Nephron progenitor cell (in vitro differentiated cells): ENCODE results near the gene LRRC56.

ENCODE experiments used
- DNase-seq: peaks from one replicate; pipeline ENCODE4 v3.0.0; 2021
- H3K27ac Mint-ChIP-seq: 2 replicates; pipeline ENCODE4 v1.8.0; 2021; ENCODE audit warnings: mild to moderate bottlenecking, moderate library complexity, mixed read lengths
- H3K27me3 Mint-ChIP-seq: 2 replicates; pipeline ENCODE4 v1.8.0; 2021; ENCODE audit warnings: mild to moderate bottlenecking, low read depth, mixed read lengths; ENCODE audit not compliant: poor library complexity
- H3K36me3 Mint-ChIP-seq: 2 replicates; pipeline ENCODE4 v1.8.0; 2021; ENCODE audit warnings: low read depth, mixed read lengths
- H3K4me1 Mint-ChIP-seq: 2 replicates; pipeline ENCODE4 v1.8.0; 2021; ENCODE audit warnings: mixed read lengths
- H3K4me3 Mint-ChIP-seq: 2 replicates; pipeline ENCODE4 v1.8.0; 2021; ENCODE audit warnings: mild to moderate bottlenecking, moderate library complexity, mixed read lengths
- H3K9me3 Mint-ChIP-seq: 2 replicates; pipeline ENCODE4 v1.8.0; 2021; ENCODE audit warnings: mild to moderate bottlenecking, moderate library complexity, mixed read lengths
- TF ChIP-seq, protein P1 (sequence below): fragments of 200-600 bp; sonication (generic); IDR thresholded peaks from 2 replicates; pipeline ENCODE4 v1.5.0; 2021; ENCODE audit warnings: antibody characterized with exemption

The LRRC56 gene, protein sequence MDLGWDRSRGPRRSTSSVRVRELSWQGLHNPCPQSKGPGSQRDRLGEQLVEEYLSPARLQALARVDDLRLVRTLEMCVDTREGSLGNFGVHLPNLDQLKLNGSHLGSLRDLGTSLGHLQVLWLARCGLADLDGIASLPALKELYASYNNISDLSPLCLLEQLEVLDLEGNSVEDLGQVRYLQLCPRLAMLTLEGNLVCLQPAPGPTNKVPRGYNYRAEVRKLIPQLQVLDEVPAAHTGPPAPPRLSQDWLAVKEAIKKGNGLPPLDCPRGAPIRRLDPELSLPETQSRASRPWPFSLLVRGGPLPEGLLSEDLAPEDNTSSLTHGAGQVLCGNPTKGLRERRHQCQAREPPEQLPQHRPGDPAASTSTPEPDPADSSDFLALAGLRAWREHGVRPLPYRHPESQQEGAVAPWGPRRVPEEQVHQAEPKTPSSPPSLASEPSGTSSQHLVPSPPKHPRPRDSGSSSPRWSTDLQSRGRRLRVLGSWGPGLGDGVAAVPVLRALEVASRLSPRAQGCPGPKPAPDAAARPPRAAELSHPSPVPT

DNA sequence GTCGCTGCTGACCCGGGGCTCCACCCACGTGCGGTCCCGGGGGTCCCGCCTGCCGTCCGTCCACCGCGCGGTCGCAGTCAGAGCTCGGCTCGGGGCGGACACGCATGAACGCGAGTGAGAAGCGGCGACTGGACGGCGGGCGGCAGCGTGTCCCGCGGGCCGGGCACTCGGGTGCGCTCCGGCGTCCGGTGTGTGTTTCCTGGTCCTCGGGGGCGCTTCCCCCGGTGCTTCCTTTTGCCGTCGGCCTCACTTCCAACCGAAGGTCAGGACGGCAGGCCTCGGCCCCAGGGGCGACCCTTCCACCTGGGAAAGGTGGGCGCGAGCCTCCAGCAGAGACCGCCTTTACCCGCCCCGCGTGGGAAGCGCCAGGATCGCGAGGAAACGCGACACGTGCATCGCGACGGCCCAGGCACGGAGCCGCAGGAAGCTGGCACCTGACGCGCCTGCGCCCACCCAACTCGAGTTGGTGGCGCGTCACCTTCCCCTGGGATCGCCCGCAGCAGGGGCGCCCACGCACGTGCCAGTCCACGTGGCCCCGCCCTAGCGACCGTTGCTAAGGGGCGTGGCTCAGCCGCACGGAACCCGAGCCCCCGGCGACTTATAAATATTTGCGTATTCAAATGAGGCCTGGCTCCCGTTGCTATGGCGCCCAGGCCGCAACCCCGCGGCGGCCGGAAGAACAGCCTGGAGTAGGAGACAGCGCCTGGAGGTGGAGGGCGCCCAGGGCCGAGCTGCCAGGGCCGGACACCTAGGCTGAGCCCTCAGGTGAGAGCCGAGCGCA is at the start of gene LRRC56:
TSS of gene LRRC56 (plus strand) at position 687 of the 781 bp plus-strand sequence. CDS start 3,158 bp downstream, outside the sequence.
- peak; percentile 90 for DNase-seq
- H3K4me3 Mint-ChIP-seq, result peak within 1 kb of the TSS; percentile 91
- TF ChIP-seq, protein P1, sequence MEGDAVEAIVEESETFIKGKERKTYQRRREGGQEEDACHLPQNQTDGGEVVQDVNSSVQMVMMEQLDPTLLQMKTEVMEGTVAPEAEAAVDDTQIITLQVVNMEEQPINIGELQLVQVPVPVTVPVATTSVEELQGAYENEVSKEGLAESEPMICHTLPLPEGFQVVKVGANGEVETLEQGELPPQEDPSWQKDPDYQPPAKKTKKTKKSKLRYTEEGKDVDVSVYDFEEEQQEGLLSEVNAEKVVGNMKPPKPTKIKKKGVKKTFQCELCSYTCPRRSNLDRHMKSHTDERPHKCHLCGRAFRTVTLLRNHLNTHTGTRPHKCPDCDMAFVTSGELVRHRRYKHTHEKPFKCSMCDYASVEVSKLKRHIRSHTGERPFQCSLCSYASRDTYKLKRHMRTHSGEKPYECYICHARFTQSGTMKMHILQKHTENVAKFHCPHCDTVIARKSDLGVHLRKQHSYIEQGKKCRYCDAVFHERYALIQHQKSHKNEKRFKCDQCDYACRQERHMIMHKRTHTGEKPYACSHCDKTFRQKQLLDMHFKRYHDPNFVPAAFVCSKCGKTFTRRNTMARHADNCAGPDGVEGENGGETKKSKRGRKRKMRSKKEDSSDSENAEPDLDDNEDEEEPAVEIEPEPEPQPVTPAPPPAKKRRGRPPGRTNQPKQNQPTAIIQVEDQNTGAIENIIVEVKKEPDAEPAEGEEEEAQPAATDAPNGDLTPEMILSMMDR, result no peak
- H3K9me3 Mint-ChIP-seq, result no peaks in the 10 kb centered on the region
- no peaks in the 10 kb centered on the region for H3K36me3 Mint-ChIP-seq
- H3K27ac Mint-ChIP-seq, result no peak within 1 kb of the TSS
- peaks cover 27% of the 10 kb centered on the region for H3K27me3 Mint-ChIP-seq
- peaks cover 22% of the 10 kb centered on the region for H3K4me1 Mint-ChIP-seq

DNA sequence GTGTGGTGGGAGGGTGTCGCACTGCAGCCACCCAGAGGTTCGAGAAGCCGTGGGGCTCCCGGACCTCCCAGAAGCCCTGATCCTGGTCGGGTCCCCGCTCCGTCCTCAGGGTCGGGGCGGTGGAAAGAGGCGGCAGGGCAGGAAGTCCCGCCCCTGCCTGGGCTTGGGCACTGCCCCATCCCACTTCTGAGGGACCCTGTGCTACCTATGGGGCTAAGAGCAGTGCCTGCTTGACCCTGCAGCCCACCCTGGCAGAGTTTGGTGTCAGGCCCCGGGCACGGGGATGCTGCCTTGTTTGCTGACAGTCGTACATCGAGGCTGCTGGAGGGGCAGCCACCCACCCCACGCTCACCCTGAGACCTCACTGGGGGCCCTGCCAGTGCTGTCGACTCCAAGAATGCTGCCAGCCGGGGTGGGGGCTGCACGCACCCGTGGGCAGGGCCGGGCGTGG is 49.7 kb upstream of the LRRC56 start:
- peaks cover 28% of the 10 kb centered on the region for H3K36me3 Mint-ChIP-seq
- no peaks in the 10 kb centered on the region for H3K27me3 Mint-ChIP-seq
- H3K4me3 Mint-ChIP-seq, result no peak overlapping the region
- H3K4me1 Mint-ChIP-seq, result no peaks in the 10 kb centered on the region
- DNase-seq, result no peak
- H3K27ac Mint-ChIP-seq, result no peak overlapping the region
- TF ChIP-seq, protein P1, result no peak
- H3K9me3 Mint-ChIP-seq, result peaks cover 14% of the 10 kb centered on the region

DNA sequence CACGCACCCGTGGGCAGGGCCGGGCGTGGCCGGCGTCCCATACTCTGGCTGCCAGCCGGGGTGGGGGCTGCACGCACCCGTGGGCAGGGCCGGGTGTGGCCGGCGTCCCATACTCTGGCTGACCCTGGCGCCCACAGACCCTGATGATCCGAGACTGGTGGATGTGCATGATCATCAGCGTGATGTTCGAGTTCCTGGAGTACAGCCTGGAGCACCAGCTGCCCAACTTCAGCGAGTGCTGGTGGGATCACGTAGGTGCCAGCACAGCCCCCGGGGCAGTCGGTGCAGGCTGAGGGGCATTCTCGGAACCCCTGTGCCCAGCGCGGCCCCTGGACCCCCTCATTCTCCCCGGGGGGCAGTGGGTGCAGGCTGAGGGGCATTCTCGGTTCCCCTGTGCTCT is 49.3 kb upstream of the LRRC56 start:
- no peak for DNase-seq
- Mint-ChIP-seq H3K36me3 (peaks cover 28% of the 10 kb centered on the region), H3K4me1 (no peaks in the 10 kb centered on the region), H3K27ac (no peak overlapping the region), H3K4me3 (no peak overlapping the region), H3K9me3 (peaks cover 14% of the 10 kb centered on the region), H3K27me3 (no peaks in the 10 kb centered on the region)
- TF ChIP-seq, protein P1, result no peak

DNA sequence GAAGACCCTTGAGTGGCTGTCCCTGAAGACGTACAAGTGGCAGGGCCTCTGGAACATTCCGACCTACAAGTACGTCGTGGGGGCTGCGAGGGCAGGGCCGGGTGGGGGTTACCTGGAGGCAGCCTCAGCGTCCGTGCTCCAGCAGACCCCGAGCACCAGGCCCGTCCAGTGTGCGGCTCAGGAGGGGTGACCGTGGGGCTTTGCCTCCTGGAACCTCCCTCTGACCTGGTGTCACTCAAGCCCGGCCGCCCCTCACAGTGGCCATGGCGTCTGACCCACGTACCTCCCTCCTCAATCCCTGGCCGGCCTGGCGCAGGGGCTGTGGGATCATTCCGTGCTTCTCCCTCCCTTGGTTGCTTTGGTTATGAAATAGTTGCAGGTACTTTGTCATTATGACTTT is 48.7 kb upstream of the LRRC56 start:
- Mint-ChIP-seq H3K4me3 (no peak overlapping the region), H3K36me3 (peaks cover 23% of the 10 kb centered on the region), H3K9me3 (peaks cover 8% of the 10 kb centered on the region), H3K27me3 (no peaks in the 10 kb centered on the region), H3K27ac (peak overlapping the region; percentile 74), H3K4me1 (no peaks in the 10 kb centered on the region)
- TF ChIP-seq, protein P1, result no peak
- DNase-seq, result no peak

DNA sequence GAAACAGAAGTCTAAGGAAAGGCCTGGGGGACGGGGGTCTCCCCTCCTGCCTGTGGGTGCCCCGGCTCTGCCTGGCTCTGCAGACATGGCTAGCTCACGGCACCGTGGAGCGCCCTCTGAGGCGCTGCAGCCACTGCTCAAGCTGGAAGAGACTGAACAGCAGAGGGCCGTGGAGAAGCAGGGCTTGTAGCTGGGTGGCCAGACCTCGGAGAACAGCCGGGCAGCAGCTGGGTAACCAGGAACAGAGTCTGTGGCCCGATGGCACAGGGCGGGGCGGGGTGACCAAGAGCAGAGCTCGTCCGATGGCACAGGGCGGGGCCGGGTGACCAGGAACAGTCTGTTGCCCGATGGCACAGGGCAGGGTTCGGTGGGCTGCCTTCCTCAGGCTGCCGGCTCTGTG is 48.3 kb upstream of the LRRC56 start:
- DNase-seq, result no peak
- no peak overlapping the region for H3K4me3 Mint-ChIP-seq
- no peaks in the 10 kb centered on the region for H3K4me1 Mint-ChIP-seq
- H3K27me3 Mint-ChIP-seq, result no peaks in the 10 kb centered on the region
- H3K9me3 Mint-ChIP-seq, result peaks cover 4% of the 10 kb centered on the region
- peak overlapping the region; percentile 74 for H3K27ac Mint-ChIP-seq
- TF ChIP-seq, protein P1, result no peak
- peaks cover 19% of the 10 kb centered on the region for H3K36me3 Mint-ChIP-seq
